KOPT-K1 (cell line): Measurements from ENCODE around the gene IFI27L1.

Source experiments
- H3K27ac ChIP-seq: fragments of 200-600 bp; sonication (generic); 2 replicates; pipeline ENCODE4 v1.5.1; 2016; ENCODE audit warnings: antibody characterized with exemption, mild to moderate bottlenecking, low read depth, low read length; ENCODE audit not compliant: poor library complexity, severe bottlenecking
- H3K36me3 ChIP-seq: fragments of 200-600 bp; sonication (generic); 2 replicates; pipeline ENCODE4 v1.5.1; 2017; ENCODE audit warnings: antibody characterized with exemption, mild to moderate bottlenecking, low read length, moderate library complexity; ENCODE audit not compliant: insufficient read depth
- H3K9me3 ChIP-seq: fragments of 200-600 bp; sonication (generic); 2 replicates; pipeline ENCODE4 v1.5.1; 2017; ENCODE audit warnings: antibody characterized with exemption, low read length, mild to moderate bottlenecking; ENCODE audit not compliant: insufficient read depth, poor library complexity, severe bottlenecking

Gene IFI27L1, protein sequence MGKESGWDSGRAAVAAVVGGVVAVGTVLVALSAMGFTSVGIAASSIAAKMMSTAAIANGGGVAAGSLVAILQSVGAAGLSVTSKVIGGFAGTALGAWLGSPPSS

GRCh38 chr14:94080621-94081385 is at the start of gene IFI27L1, which contains the start of gene DDX24:
Gene IFI27L1 (plus strand): TSS chr14:94081310. CDS start chr14:94096938, 15,628 bp downstream.
Gene DDX24 (minus strand): TSS chr14:94081202. CDS start chr14:94079742, 1,460 bp downstream.
- Histone ChIP-seq H3K27ac (peak within 1 kb of the TSS; percentile 81), H3K9me3 (peaks cover 7% of the 10 kb centered on the region), H3K36me3 (peaks cover 38% of the 10 kb centered on the region)

- no peaks in the 10 kb centered on the region for H3K9me3 ChIP-seq
- H3K36me3 ChIP-seq = no peaks in the 10 kb centered on the region
- no peak overlapping the region for H3K27ac ChIP-seq
Observed at GRCh38 chr14:94031883-94032279, 49.2 kb upstream of the IFI27L1 start.

GRCh38 chr14:94034886-94035285 is 46.2 kb upstream of the IFI27L1 start:
- Histone ChIP-seq H3K36me3 (no peaks in the 10 kb centered on the region), H3K27ac (no peak overlapping the region), H3K9me3 (no peaks in the 10 kb centered on the region)

DNA sequence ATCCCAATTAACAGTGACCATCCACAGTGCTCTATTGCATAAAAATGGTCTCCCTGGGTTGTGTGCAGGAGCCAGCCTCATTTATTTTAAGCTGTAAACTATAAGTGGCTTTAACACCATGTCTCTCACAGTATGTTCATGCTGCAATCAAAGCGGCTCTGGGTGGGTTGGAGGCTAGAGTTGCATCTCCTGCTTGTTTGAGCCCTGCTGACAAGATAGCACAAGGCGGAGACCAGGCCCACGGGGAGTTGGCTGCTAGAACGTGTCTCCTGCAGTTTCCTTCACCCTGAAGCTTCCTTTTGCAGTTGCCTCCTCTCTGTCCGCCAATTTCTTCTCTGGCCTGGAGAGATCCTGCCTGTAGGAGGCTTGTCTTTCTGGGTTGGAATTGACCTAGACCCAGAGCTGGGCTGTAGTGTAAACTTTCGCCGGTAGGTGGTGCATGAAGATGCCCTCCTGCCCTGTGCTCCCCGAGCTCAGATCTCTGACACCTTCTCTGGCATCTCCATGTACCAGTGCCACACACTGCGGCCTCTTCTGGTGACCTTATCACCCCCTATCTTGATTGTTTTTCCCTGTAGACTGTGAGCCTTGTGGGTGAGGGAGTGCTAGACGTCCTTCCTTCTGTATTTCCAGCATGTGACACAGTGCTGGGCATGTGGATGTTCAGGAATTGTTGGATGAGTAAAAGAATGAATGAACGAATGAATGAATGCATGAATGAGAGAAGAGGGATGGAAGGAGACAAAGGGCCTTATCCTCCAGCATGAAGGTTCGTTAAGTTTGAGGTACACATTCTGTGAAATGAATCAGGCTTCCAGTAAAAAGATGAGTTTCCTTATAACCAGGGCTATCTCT is 44.6 kb upstream of the IFI27L1 start:
- Histone ChIP-seq H3K9me3 (no peaks in the 10 kb centered on the region), H3K36me3 (no peaks in the 10 kb centered on the region), H3K27ac (no peak overlapping the region)

DNA sequence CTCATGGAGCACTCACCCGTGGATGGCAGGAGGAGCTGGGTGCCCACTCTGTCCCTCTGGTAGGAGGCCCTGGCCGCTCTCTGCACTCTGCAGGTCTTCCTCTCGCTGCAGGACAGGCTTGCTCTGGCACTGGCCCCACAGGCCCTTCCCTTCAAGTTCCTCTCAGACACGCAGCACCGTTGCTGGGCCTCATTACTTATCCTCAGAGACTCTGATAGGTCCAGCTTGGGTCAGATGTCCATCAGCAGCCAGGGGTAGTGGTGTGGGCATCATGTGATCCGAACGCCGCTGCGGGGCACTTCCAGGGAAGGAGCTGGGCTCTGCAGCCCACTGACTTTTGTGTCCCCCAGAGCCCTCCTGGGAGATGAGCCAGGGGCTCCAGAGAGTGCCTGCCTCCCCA is 43.2 kb upstream of the IFI27L1 start:
- Histone ChIP-seq H3K27ac (no peak overlapping the region), H3K9me3 (no peaks in the 10 kb centered on the region), H3K36me3 (no peaks in the 10 kb centered on the region)

DNA sequence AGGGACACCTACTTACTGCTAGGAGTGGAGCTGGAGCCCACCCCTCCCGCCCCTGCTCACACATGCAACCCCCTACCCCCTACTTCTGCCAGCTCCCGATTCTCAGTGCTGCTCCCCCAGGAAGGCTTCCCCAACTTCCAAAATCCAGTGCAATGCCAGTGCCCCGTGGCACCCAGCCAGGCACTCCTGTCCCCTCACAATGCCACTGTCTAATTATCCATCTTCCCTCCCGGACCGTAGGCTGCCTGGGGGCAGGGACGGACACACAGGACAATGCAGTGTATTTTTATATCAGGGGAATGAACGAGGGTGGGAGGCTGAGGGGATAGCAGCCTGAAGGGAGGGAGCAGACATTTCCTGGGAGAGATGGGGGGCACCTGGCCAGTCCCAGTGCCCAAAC is 42.6 kb upstream of the IFI27L1 start:
- no peaks in the 10 kb centered on the region for H3K9me3 ChIP-seq
- peaks cover 5% of the 10 kb centered on the region; the same call in 1 of the 2 replicates for H3K36me3 ChIP-seq

DNA sequence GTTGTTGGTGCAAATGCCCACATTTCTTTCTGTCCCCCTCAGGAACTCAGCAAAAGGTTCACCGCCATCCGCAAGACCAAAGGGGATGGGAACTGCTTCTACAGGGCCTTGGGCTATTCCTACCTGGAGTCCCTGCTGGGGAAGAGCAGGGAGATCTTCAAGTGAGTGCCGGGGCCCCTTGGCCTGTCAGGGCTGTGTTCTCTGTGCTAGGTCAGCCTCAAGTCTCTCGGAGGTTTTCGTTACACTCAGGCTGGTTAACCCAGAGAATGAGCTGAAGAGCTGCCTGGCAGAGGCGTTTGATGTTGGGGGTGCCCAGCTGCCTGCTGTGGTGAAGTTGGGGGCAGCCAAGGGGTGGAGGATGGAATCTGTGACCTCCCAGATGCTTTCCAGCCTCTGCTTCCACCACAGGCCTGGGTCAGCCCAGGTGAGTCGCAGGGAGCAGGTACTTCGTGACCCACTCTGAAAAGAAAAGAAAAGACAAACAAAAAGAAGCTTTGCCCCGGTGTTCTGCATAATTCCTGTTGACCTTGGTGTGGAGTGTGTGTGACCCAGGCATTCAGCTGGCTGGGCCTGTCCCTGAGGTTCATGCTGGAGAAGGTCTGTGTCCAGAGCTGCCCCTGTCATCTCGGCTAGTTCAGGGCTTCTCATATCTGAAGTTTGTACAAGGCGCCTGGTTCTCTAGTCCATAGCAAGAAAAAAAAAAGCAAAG is 42.0 kb upstream of the IFI27L1 start:
- peaks cover 11% of the 10 kb centered on the region for H3K36me3 ChIP-seq
- H3K27ac ChIP-seq = no peak overlapping the region
- H3K9me3 ChIP-seq = no peaks in the 10 kb centered on the region

More for the DNA sequence above, 42.6 kb upstream of the IFI27L1 start:
- H3K27ac ChIP-seq = no peak overlapping the region

DNA sequence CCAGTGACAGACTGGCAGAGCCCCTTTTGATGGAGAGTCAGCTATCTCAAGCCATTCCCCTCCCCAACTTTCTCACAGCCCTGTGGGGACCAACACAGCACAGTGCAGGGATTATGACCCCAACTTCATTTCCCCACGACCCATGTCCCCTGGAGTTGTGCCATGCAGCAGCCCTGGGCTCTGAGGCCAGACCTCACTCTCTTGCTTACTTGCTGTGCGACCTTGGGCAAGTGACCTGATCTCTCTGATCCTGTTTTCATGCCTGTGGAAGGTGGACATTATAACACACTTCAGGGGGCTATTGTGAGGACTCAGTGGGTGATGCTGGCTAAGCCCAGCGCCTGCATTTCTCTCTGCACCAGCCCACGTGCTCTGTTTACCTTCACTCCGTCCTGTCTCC is 40.9 kb upstream of the IFI27L1 start:
- no peaks in the 10 kb centered on the region for H3K9me3 ChIP-seq
- peaks cover 23% of the 10 kb centered on the region for H3K36me3 ChIP-seq
- H3K27ac ChIP-seq = no peak overlapping the region

GRCh38 chr14:94040796-94041195 is 40.3 kb upstream of the IFI27L1 start:
- H3K36me3 ChIP-seq = peaks cover 28% of the 10 kb centered on the region
- H3K9me3 ChIP-seq = no peaks in the 10 kb centered on the region
- no peak overlapping the region for H3K27ac ChIP-seq

DNA sequence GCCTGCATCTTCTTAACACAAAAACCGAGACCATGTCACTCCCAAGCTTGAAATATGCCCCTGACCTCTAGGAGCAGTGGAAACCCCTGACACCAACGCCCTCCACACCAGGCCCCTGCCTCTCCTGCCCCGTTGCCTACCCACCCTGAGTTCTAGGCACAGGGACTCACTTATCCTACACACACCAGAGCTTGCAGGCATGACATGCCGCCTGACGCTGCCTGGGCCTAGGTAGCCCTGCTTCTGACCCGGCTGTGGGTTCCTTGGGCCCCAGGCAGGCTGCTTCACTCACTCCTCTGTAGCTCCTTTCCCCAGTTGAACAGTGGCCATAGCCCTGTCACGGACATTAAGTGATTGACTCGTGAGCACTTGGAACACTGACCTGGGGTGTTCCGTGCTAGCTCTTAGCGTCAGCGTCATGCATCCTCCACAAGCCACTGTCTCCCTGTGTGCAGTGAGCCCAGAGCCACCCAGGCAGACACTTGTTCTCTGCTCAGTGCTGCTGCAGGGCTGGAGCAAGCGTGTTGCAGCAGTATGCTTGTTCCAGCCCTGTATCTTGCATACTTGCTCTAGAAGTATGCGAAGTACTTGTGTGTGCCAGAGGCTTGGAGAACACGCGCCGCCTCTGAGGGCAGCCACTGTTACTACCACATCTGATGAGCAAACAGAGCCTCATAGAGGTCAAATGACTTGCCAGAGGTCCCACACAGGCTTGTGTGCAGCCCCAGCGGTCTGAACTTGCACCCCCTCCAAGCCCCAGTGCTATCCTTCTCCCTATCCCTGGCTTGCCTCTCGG is 39.4 kb upstream of the IFI27L1 start:
- Histone ChIP-seq H3K36me3 (peaks cover 38% of the 10 kb centered on the region), H3K9me3 (no peaks in the 10 kb centered on the region), H3K27ac (no peak overlapping the region)

DNA sequence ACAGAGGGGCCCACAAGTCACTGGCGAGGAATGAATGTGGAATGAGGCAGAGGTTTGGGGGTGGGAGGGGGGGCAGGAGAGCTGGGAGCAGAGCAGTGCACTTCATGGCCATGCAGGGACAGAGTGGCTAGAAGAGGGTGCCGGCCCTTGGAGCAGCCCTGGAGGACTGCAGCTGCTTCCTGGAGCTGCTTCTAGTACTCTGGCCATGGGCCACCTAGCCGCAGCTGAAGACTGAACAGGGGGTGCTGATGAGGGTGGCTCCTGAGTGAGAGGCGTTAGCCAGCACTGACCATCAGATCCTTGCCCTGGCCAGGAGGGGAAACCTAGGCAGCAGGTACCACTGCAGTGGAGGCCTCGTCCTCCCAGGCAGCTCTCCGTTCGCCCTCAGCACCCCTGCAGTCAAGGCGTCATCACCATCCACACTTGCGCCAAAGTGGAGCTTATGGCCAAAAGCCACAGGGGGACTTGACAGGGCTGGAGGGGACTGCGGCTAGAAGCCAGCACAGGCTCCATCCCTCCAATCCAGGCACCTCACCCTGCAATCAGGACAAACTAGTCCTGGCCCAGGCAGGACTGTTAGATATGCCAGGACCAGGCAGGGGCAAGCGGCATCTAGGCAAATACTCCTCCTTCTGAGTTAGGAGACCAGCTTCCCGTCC is 38.5 kb upstream of the IFI27L1 start:
- Histone ChIP-seq H3K27ac (no peak overlapping the region), H3K36me3 (peaks cover 46% of the 10 kb centered on the region), H3K9me3 (no peaks in the 10 kb centered on the region)

- Histone ChIP-seq H3K27ac (no peak overlapping the region), H3K36me3 (peaks cover 52% of the 10 kb centered on the region), H3K9me3 (no peaks in the 10 kb centered on the region)
Observed at GRCh38 chr14:94043111-94043755, 37.9 kb upstream of the IFI27L1 start.

GRCh38 chr14:94043756-94044475 is 37.2 kb upstream of the IFI27L1 start:
- no peaks in the 10 kb centered on the region for H3K9me3 ChIP-seq
- H3K27ac ChIP-seq = no peak overlapping the region
- H3K36me3 ChIP-seq = peaks cover 59% of the 10 kb centered on the region
